Thoracic aorta (tissue), 2 donors: ENCODE results near the gene RAD23A. TPM values are rescaled to one million over a fixed set of nuclear protein-coding genes. Genes with fewer than 3 reads are reported as not detected.

Experiments used
- ATAC-seq: fragments of 150-250 bp; one replicate; pipeline ENCODE4 v1.8.0; 2017; ENCODE audit warnings: low read depth; ENCODE audit not compliant: insufficient number of reproducible peaks, low FRiP score
- DNase-seq: peaks from one replicate; pipeline ENCODE4 v3.0.0-alpha.2; 2020; ENCODE audit warnings: low spot score
- H3K27ac ChIP-seq, 2 donors: fragments of 200-600 bp; sonication (generic); 1 replicate in 1 of 2; 2 replicates in 1 of 2; pipeline ENCODE4 v1.5.1; 2016; ENCODE audit warnings: mild to moderate bottlenecking in 2 of 2, moderate library complexity in 2 of 2
- H3K27me3 ChIP-seq: fragments of 200-600 bp; sonication (generic); replicated peaks from 2 replicates; pipeline ENCODE4 v1.6.0; 2016; ENCODE audit warnings: mild to moderate bottlenecking; ENCODE audit not compliant: insufficient read depth
- H3K36me3 ChIP-seq: fragments of 200-600 bp; sonication (generic); one replicate; pipeline ENCODE4 v1.5.1; 2016
- H3K4me1 ChIP-seq, 2 donors: fragments of 200-600 bp; sonication (generic); 1 replicate in 1 of 2; 2 replicates in 1 of 2; pipeline versions ENCODE4 v1.5.1 to v1.6.0; 2016; ENCODE audit warnings: low read depth in 2 of 2, mild to moderate bottlenecking in 1 of 2; ENCODE audit not compliant: control insufficient read depth in 1 of 2
- H3K4me3 ChIP-seq: fragments of 200-600 bp; sonication (generic); 2 replicates; pipeline ENCODE4 v1.5.1; 2016; ENCODE audit warnings: mild to moderate bottlenecking
- H3K9me3 ChIP-seq: fragments of 200-600 bp; sonication (generic); 2 replicates; pipeline ENCODE4 v1.5.1; 2016
- CTCF ChIP-seq: fragments of 200-600 bp; sonication (generic); IDR thresholded peaks from one replicate; pipeline ENCODE4 v1.5.1; 2019; ENCODE audit warnings: antibody characterized with exemption
- total RNA-seq, 2 donors: library from RNA; depleted of rRNA; stranded (reverse); fragments of >200 nt; gene quantifications; one replicate each; pipeline versions ENCODE4 v1.1.0 to v1.2.3, GENCODE V29; 2016

RAD23A gene
- total RNA-seq, 2 donors from 2014 or later: 116 to 130 TPM

GRCh38 chr19:12967907-12968306 is 22.2 kb downstream of the RAD23A start:
- Histone ChIP-seq H3K27me3 (no peaks in the 10 kb centered on the region), H3K4me1 (peaks cover 0 to 9% of the 10 kb centered on the region in 2 donors), H3K4me3 (no peak overlapping the region), H3K9me3 (no peaks in the 10 kb centered on the region), H3K36me3 (no peaks in the 10 kb centered on the region), H3K27ac (no peak overlapping the region)
- TF ChIP-seq CTCF: no peak
- no peak for DNase-seq
- ATAC-seq: no peak

GRCh38 chr19:12969292-12969988 is 23.8 kb downstream of the RAD23A start, which contains the start of gene DAND5:
TSS of gene DAND5 (plus strand) at chr19:12969576. CDS start at chr19:12969661, 85 bp downstream.
- H3K4me3 ChIP-seq: no peak within 1 kb of the TSS
- no peak for ATAC-seq
- H3K4me1 ChIP-seq: peaks cover 0 to 9% of the 10 kb centered on the region in 2 donors
- no peaks in the 10 kb centered on the region for H3K27me3 ChIP-seq
- no peak for DNase-seq
- H3K36me3 ChIP-seq: no peaks in the 10 kb centered on the region
- H3K9me3 ChIP-seq: no peaks in the 10 kb centered on the region
- TF ChIP-seq CTCF: no peak
- peak within 1 kb of the TSS in 1 of 2 donors; percentile 3 for H3K27ac ChIP-seq

GRCh38 chr19:12970070-12970820 is 24.6 kb downstream of the RAD23A start:
- H3K27ac ChIP-seq: no peak overlapping the region
- no peak for TF ChIP-seq CTCF
- no peak overlapping the region for H3K4me3 ChIP-seq
- no peaks in the 10 kb centered on the region for H3K27me3 ChIP-seq
- H3K36me3 ChIP-seq: no peaks in the 10 kb centered on the region
- H3K4me1 ChIP-seq: peaks cover 0 to 9% of the 10 kb centered on the region in 2 donors
- no peaks in the 10 kb centered on the region for H3K9me3 ChIP-seq
- no peak for ATAC-seq
- no peak for DNase-seq

- peaks cover 0 to 9% of the 10 kb centered on the region in 2 donors for H3K4me1 ChIP-seq
- no peak overlapping the region for H3K27ac ChIP-seq
- H3K36me3 ChIP-seq: no peaks in the 10 kb centered on the region
- no peaks in the 10 kb centered on the region for H3K9me3 ChIP-seq
- ATAC-seq (no peak), DNase-seq (no peak)
- H3K4me3 ChIP-seq: no peak overlapping the region
- TF ChIP-seq CTCF: no peak
- H3K27me3 ChIP-seq: no peaks in the 10 kb centered on the region
Measured at GRCh38 chr19:12973236-12973635, 27.6 kb downstream of the RAD23A start.
